Skeletal muscle cell (primary cell): ENCODE results near the gene TBC1D22A.

Experiments used
- DNase-seq: peaks from one replicate; pipeline ENCODE4 v3.0.0-alpha.2; 2010; ENCODE audit warnings: low read depth
- H3K4me3 ChIP-seq: 2 replicates; pipeline ENCODE4 v1.5.1; 2011; ENCODE audit warnings: low read depth, mild to moderate bottlenecking, control low read depth, low read length, moderate library complexity

Gene TBC1D22A

DNA sequence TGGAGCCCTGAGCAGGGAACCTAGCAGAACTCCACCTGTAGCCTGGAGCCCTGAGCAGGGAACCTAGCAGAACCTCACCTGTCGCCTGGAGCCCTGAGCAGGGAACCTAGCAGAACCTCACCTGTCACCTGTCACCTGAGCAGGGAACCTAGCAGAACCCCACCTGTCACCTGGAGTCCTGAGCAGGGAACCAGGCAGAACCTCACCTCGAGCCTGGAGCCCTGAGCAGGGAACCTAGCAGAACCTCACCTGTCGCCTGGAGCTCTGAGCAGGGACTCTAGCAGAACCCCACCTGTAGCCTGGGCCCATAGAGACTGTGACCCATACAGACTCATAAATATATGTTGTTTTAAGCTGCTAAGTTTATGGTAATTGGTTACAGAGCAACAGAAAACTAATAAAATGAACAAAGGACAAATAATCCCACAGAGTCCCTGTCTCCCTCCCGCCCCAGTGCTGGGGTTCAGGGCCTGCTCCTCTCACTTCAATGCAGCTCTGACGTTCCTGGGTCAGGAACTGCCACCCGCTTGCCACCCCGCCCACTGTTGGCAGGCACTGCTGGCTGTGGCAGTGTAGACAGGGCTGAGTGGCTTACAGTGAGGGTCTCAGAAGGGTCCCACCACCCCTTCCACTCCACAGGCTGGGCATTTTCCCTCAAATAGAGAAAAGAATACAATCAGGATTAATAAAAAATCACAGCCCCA is 259.1 kb downstream of the TBC1D22A start:
- no peak for DNase-seq
- H3K4me3 ChIP-seq: no peak overlapping the region

DNA sequence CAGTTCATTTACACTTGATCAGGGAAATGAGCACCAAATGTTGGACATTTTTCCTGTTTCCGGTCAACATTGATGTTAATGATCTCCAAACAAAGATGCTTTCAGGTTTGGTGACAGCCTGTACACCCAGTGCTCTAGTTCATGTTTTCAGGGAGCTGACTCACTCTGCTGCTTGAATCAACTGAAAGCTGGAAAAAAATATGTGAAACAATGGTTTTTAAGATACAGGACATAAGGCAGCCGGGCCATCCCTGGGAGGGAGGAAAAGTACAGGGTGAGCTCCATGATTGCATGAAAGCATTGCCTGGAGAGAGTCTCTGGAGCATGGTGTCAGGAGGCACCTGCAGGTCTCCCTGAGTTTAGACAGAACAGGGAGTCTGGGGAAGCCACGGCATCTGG is 259.6 kb downstream of the TBC1D22A start:
- no peak for DNase-seq
- H3K4me3 ChIP-seq: no peak overlapping the region

DNA sequence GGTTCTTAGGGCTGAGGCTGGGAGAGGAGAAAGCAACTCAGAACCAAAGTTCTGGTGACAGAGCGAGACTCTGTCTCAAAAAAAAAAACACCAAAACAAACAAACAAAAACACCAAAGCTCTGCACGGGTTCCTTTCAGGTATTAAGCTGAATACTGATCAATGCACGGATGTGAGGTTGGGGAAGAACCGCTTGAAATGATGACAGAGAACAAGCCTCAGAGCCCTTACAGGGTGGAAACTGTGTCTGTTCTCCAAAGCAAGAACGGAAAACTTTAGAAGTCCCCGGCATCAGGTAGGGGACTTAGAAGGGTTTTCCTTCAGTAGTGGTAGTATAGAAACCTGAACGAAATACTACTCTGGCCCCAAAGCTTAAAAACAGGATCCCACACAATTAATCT is 260.0 kb downstream of the TBC1D22A start:
- no peak overlapping the region for H3K4me3 ChIP-seq
- DNase-seq: no peak

DNA sequence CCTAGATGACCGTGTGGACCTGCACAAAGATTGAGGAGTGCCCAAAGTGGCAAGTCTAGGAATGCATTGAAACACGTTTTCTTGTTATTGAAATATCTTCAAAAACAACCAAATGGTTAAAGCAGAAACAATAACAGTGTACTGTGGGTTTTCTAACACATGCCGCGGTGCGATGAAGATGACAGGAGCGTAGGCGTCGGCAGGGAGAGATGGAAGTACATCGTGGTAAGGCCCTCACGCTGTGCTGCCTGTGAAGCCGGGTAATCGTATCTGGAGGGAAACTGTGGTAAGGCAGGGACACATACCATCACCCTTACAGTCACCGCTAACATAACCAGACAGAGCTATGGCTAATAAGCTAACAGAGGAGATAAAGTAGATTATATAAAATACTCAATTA is 261.4 kb downstream of the TBC1D22A start:
- no peak for DNase-seq
- no peak overlapping the region for H3K4me3 ChIP-seq

DNA sequence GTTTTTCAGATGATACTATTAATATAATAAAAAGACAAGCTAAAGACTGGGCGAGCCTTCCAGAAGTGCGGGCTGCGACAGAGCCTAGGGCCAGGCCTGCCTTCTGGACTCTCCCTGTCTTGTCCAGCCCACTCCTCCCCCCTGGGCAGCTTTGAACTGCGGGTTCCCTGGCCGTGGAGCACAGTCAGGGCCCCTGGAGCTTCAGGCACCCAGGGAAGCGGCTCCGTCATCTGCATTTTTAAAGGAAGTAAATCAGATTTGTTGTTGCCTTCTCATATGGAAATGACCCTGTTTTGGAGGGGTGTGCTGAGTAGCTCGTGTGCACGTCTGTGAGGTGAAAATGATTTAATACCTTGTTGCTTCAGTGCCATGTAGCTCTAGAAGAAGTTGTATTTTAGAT is 265.3 kb downstream of the TBC1D22A start:
- H3K4me3 ChIP-seq: no peak overlapping the region
- no peak for DNase-seq

DNA sequence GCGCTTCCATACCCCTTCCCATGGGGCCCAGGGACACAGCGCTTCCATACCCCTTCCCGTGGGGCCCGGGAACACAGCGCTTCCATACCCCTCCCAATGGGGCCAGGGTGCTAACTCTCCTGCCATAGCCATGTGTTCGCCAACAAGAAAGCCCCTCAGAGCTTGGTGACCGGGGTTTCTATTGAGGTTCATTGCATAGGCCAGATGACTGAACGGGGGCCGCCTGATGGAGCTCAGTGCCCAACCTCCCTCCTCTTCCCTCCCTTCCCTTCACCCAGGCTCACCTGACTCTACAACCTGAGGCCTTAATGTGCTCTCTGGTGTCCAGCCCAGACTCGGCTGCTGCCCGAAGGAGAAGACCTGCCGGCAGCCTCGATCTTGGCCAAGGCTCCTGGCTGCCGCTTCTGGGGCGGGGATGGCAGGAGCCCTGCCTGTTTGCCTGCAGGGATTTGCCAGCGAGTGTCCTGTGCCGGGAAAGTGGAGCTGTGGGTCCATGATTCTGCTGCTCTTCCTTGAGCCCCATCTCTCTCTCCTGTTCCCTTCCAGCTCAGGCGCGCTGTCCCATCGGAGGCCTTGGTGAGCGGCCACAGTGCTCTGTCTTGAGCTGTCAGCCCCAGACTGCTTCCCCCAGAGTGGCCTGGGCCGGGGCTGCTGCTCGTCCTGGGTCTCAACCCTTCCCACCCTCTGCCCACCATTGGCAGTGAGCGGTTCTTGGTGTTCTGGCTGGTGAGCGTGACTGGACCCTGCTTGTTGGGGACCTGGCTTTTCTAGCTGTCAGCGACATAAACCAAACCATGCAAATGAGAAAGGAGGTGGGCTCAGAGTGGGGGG is 267.0 kb downstream of the TBC1D22A start:
- no peak for DNase-seq
- no peak overlapping the region for H3K4me3 ChIP-seq

DNA sequence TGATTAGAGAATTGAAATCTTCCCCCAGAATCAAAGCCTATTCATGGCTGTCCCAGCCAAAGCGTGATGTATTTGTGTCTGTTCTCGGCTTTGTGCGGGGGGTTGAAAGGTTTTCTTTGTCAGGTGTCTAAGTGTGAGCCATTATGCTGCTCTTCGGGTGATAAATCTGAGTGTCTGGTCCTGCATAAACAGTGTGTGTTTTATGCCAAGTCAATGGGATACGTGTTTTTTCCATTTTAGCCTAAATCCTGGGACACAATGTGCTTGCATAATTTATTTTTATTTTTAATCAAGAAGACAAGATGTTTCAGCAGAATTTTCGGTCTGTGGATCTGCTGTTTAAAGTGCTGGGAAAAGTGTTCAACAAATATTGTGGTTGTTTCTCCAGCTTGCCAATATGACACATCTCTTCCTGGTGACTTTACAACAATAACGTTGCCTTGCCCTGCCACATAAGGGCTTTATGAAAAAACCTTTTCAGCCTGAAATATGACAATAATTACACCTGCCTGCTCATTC is 267.8 kb downstream of the TBC1D22A start:
- no peak for DNase-seq
- H3K4me3 ChIP-seq: no peak overlapping the region

DNA sequence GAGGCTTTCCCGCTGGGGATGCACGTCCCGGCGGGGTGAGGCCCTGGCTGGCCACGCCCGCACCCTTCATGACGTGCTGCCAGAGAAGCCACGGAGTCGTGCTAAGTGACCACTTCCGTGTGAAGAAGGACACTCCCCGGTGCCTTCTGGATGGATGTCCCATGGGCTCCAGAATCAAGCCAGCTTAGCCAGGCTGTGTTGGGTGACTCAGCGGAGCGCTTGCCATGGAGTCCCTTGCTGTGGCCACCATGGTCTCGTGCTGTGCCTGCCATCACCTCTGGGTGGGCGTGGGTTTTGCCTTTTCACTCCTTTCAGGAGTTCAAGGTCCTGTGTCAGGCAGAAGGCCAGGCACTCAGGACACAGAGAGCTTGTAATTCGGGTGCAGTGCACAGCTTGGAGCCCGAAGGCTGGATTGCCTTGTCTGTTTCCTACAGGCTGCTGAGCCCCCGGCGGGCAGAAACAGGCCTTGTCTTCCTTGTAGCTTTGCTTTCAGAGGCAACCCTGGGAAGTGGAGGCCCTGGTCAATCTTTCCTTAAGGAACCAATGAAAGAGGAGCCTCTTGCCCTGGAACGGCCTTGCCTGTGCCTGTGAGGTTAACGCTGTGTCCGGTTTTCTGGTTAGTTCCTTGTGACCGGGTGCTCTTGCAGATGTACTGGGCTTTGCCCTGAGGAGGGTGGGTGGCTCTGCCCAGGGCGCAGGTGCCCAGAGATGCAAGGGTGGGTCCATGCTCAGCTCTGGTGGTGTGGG is 268.6 kb downstream of the TBC1D22A start:
- no peak for DNase-seq
- H3K4me3 ChIP-seq: no peak overlapping the region

DNA sequence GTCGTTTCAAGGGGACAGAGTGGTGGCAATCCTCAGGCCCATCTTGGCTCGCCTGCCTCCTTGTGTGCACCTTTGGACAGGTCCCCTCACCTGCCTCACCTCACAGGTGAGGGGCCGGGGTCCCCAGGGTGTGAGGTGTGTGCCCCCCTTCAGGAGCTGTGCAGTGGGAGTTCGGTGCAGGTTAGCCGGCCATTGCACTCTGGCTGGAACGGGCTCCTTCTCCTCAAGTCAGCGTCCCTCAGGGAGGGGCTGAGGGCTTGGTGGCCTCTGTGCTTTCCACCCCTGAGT is 269.1 kb downstream of the TBC1D22A start:
- DNase-seq: no peak
- H3K4me3 ChIP-seq: no peak overlapping the region

DNA sequence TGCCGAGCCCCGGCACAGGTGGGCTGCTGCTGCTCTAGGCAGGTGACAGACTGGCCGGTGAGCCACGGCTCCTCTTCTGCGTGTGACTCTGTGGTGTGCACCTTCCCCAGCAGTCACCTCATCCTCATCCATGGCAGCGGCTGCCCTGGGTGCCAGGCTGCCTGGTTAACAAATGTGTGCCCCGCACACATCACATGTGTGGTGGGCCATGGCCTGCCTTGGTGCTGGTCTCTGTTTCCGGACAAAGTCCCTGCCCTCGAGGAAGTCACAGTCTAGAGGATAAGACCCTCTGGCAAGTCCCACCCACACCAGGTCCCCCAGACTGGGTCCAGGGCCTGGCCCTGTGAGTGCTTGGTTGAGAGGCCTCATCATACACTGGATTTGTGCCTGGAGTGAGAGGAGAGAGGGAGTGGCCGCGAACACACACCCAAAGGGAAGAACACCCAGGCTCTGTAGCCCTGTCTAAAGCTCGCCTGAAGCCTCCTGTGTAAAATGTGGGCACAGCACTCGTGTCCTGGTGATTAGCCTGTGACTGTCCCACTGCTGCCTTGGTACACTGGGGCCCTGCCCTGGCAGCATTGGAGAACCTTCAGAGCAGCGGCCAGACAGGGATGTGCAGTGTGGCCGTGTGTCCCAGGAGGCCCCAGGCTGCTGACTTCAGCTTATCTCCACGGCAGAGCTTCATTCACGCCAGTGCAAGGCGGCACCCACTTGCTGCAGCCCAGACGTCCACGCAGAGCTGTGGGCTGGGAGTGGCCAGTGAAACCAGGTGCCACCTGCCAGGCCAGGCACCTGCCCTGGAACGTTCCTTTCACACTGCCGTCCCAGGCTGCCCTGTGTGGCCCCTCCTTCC is 269.9 kb downstream of the TBC1D22A start:
- no peak for DNase-seq
- H3K4me3 ChIP-seq: no peak overlapping the region

DNA sequence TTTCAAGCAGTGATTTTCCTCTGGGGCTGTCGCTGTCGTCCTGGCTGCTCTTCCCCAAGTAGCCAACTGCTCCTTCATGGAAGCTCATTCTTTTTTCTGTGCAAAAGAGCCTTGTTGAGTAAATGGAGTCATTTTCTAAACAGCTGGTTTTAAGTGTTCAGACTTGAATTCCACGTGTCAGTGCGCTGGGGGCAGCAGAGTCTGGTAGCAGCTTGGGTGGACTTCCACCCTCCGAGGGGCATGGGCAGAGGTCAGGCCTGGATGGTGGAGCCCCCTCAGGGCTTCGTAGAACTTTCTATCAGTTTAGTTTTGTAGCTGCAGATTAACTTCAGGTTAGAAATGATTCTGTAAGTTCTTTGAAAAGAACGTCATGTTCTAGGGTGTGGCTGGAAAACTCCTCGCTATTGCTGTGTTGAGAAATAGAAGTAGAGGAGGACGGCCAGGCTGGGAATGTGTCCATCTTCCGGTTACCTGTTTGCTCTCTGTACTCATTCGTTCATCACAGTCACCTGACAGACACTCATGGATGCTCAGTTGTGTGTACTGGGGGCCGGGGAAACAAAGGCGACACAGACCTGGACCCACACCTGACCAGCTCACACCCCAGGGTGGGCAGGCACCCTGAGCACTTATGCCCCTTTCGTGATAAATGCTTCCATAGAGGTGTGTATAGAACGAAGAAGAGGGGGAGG is 270.7 kb downstream of the TBC1D22A start:
- H3K4me3 ChIP-seq: no peak overlapping the region
- no peak for DNase-seq

DNA sequence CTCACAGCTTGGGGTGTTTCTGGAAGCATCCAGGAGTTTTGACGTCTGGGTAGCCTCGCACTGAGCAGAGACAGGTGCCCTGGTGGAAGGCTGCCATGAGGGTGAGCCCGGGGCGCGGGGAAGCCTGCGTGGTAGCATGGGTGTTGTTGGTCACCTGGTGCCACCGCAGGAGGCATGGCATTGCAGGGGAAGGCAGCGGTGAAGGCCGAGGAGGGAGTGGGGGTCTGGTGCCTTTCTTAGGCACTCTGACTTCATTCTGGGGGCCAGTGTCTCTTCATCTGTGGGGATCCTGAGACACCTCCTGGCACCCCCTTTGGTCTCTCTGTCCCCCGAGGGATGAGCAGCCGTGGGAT is 271.2 kb downstream of the TBC1D22A start:
- no peak overlapping the region for H3K4me3 ChIP-seq
- no peak for DNase-seq

DNA sequence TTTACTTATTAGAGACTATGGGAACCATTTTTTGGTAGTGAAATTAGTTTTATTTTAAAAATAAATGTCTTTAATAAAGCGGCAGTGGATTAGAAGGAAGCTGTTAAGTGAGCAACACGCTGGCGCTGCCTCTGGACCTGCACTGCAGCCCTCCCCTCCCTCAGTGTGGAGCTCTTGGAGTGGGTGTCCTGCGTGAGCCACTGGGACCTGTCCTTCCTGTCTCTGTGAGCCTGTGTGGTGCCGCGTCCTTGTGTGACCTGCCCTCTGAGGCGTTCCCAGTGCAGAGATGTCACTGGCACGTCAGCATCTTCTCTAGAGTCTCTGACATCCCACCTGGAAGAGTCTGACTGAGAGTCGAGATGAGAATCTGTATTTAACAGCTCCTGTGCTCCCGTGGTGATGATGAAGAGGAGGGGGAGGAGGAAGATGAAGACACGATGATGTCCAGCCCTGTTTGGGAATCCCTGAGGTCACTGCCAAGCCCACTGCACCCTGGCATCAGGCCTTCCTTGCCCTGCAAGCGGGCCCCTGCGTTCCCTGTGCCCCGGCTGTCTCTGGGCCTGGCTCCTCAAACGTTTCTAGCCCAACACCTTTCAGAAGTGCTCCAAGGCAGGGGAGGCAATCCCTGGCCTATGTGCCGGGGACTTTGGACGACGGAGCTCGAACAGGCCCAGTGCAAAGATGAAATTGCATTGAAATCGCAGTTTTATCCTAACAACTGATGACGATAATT is 271.8 kb downstream of the TBC1D22A start:
- DNase-seq: no peak

DNA sequence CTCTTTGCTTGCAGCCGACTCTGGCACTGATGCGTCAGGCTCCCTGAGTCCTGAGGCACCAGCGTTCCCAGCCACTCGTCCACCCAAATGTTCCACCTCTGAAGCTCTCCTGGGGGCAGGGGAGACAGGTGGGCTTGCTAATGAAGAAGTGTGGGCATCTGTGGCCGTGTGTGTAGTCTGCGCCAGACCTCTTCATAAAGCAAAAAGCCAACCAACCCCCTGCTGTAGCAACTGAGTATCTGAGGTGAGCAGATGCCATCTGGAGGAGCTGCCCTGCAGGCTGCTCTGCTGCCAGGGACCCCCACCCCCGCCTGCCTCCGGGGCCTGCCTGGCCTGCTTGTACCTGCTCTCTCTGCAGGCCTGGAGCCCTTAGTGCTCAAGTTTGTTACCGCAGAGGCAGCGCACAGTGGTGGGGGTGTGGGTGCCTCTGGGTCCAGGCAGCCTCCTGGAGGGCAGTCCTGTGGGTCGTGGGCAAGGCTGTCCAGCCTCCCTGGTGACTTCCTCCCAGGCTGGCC is 272.5 kb downstream of the TBC1D22A start:
- no peak for DNase-seq
- no peak overlapping the region for H3K4me3 ChIP-seq

More for the DNA sequence above, 271.8 kb downstream of the TBC1D22A start:
- no peak overlapping the region for H3K4me3 ChIP-seq

DNA sequence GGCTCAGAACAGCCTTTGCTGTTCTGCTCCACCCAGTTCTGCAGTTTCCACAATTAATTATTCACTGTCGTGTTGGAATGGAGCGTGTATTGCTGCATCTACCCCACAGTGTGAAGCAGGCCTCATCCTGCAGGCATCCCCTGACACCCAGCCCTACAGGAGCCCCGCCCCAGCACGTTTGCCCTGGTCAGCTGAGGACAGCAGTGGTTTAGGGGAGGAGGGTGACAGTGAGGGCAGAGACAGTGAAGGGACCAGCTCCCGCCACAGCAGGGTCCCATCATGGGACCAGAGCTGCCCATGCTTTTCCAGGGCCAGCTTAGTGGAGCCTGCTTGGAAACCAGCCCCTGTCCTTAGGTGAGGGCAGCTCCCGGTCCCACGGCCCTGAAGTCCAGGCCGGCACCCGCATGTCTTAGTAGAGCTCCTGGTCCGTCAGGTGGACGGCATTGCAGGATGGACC is 273.0 kb downstream of the TBC1D22A start:
- no peak overlapping the region for H3K4me3 ChIP-seq
- DNase-seq: no peak

DNA sequence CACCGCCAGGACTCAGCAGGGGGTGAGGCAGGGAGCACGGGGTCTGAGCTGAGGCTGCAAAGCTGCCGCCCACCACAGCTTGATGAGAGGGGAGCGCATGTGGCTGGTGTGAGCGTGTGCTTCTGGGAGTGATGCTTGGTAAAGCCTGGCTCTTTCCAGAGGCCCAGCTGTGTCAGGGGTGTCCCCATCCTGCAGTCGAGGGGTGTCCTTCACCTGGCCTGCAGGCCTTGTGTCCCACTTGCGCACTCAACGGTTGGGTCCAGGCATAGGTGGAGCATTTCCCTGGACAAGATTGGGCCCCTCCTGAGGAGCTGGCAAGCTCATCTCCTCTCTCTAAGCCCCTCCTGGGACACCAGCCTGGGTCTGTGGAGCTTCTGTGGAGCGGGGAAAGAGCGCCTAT is 273.9 kb downstream of the TBC1D22A start:
- H3K4me3 ChIP-seq: no peak overlapping the region
- DNase-seq: no peak

DNA sequence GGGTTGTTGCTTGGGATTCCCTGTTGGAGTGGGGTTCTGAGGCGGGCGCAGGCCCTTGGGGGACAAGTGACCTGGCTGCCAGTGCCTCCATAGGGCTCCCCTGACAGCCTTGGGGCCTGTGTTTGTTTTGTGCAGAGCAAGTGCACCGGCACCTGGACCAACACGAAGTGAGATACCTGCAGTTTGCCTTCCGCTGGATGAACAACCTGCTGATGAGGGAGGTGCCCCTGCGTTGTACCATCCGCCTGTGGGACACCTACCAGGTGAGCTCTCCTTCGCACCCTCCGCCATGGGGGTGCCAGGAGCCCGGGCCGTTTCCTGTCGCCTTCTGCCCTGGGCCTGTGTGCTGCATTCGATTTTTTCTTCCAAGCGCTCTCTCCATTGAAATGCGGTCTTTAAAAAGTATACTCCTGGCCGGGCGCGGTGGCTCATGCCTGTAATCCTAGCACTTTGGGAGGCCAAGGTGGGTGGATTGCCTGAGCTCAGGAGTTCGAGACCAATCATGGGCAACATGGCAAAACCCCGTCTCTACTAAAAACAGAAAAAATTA is 274.6 kb downstream of the TBC1D22A start:
- no peak for DNase-seq
- H3K4me3 ChIP-seq: no peak overlapping the region
